Heart left ventricle (tissue), 16 donors: ENCODE data around the gene CABP2. TPM values are rescaled to one million over a fixed set of nuclear protein-coding genes. Genes with fewer than 3 reads are reported as not detected.
"Not testable (repeated sequence)": the region's sequence is repeated elsewhere in the genome, so short reads cannot be mapped to it uniquely, and the experiment has no call there.

Source experiments
- ATAC-seq, 4 donors: fragments of 200-7000 bp; cut with Tn5 transposase; one replicate each; pipeline ENCODE4 v1.9.1; 2020 to 2022; ENCODE audit warnings: moderate library complexity in 4 of 4, mild to moderate bottlenecking in 3 of 4, moderate number of reproducible peaks in 1 of 4
- DNase-seq, 5 donors: peaks; one replicate each; pipeline ENCODE4 v3.0.0-alpha.2; 2020
- H3K27ac ChIP-seq, 12 donors: fragments of 200-600 bp; sonication (generic) in 4 of 12; one replicate each; pipeline versions ENCODE4 v1.5.0 to v1.8.0; 2016 to 2022; ENCODE audit warnings: mild to moderate bottlenecking in 2 of 12
- H3K27me3 ChIP-seq, 9 donors: fragments of 200-600 bp; sonication (generic) in 2 of 9; one replicate each; pipeline versions ENCODE4 v1.5.1 to v1.8.0; 2016 to 2022; ENCODE audit warnings: mild to moderate bottlenecking in 3 of 9
- H3K36me3 ChIP-seq, 9 donors: fragments of 200-600 bp; sonication (generic) in 2 of 9; one replicate each; pipeline versions ENCODE4 v1.5.0 to v1.8.0; 2018 to 2022; ENCODE audit warnings: mild to moderate bottlenecking in 2 of 9
- H3K4me1 ChIP-seq, 12 donors: fragments of 200-600 bp; sonication (generic) in 4 of 12; one replicate each; pipeline versions ENCODE4 v1.5.0 to v1.8.0; 2016 to 2022; ENCODE audit warnings: mild to moderate bottlenecking in 3 of 12
- H3K4me3 ChIP-seq, 12 donors: fragments of 200-600 bp; sonication (generic) in 4 of 12; one replicate each; pipeline versions ENCODE4 v1.5.0 to v1.8.0; 2017 to 2022; ENCODE audit warnings: mild to moderate bottlenecking in 9 of 12, moderate library complexity in 4 of 12
- H3K9me3 ChIP-seq, 12 donors: fragments of 200-600 bp; sonication (generic) in 4 of 12; one replicate each; pipeline versions ENCODE4 v1.5.0 to v1.8.0; 2016 to 2022; ENCODE audit warnings: mild to moderate bottlenecking in 1 of 12
- CTCF ChIP-seq, 12 donors: fragments of 200-600 bp; sonication (generic) in 4 of 12; IDR thresholded peaks; one replicate each; pipeline versions ENCODE4 v1.5.0 to v1.8.0; 2018 to 2022; ENCODE audit warnings: antibody characterized with exemption in 12 of 12, mild to moderate bottlenecking in 5 of 12
- POLR2A ChIP-seq, 2 donors: fragments of 450-650 bp; IDR thresholded peaks; one replicate each; pipeline ENCODE4 v1.6.1; 2017; ENCODE audit warnings: antibody characterized with exemption in 2 of 2, mild to moderate bottlenecking in 2 of 2, moderate library complexity in 2 of 2
- WGBS, 4 donors: extraction: QIAGEN DNeasy Blood & Tissue Kit in 2 of 4; methylation state at CpG; one replicate each; pipeline versions ENCODE4 v1.1.5 to v1.1.7; 2013 to 2018; 5-methylcytosine and 5-hydroxymethylcytosine counted together
- intact Hi-C, 10 donors: fragments of 100-400 bp; cut with DNase I; formaldehyde crosslinking; loops; one replicate each; pipeline versions ENCODE4 v1.11.1 to v1.14.2; 2022
- polyA plus RNA-seq, 2 donors: library from polyadenylated mRNA; stranded (reverse); fragments of 200-250 nt; gene quantifications; one replicate each; pipeline ENCODE4 v1.2.3, GENCODE V29; 2013
- total RNA-seq, 9 donors: library from RNA; depleted of rRNA in 2 of 9; stranded (reverse); fragments of >200 nt in 2 of 9; fragmentation: NEBNext Ultra II Directional in 3 of 9; extraction: Animal tissue kit (Norgen Biotek cat#: 25700) in 3 of 9; gene quantifications; one replicate each; pipeline versions ENCODE4 v1.1.0 to v1.2.4, GENCODE V29; 2016 to 2023
- donor health status: ischemic (EF 13 %, LVEDD 7.1; RV severe dilation, severe dysfunction).
- donor health status: healthy with polysubstance abuse.
- donor health status: DM: no; HTN: yes; CAD: no.
- donor health status: DM: no; HTN: no; CAD: no.
- donor health status: ischemic (EF 25% LVEDD 6.9; RV normal size, moderate dysfunction).
- donor health status: ischemic (EF 25% LVEDD 5.7; RV mildly dilated, moderate dysfunction).
- donor health status: healthy.
- donor health status: DM: yes; HTN: yes; CAD: no.
- donor health status: ischemic (EF 35%, LVEDD 5.7; RV mildly dilated, moderate dysfunction).
- donor health status: nonischemic (EF 11% LVEDD 7.7; RV severe dilation, severe dysfunction).
- donor health status: DM: yes; HTN: yes; CAD: no.
- donor health status: PGD.
- donor health status: ischemic (EF 29% LVEDD 5.4; RV normal size, mild dysfunction).
- donor health status: nonischemic (EF 23%, LVEDD 6.1; RV moderate dilation, normal function).

Gene CABP2
- total and polyA plus RNA-seq, 11 donors = not detected

- Histone ChIP-seq H3K9me3 (no peaks in the 10 kb centered on the region), H3K4me3 (no peak overlapping the region), H3K27ac (peak overlapping the region in 10 of 12 donors; percentile 29 to 83 (median 55)), H3K27me3 (no peaks in the 10 kb centered on the region), H3K4me1 (peaks cover 0 to 19% (median 11%) of the 10 kb centered on the region in 12 donors), H3K36me3 (no peaks in the 10 kb centered on the region)
- ATAC-seq (no peak), DNase-seq (no peak)
- WGBS, 4 donors = 85 to 92% (median 90%) methylated on average over 4 of the region's 4 CpGs
- TF ChIP-seq POLR2A (IDR thresholded peaks at IDR 0.05) = no peak
- no peak for TF ChIP-seq CTCF (IDR thresholded peaks at IDR 0.05)
- intact Hi-C loops = no loop called here
Observed at GRCh38 chr11:67564230-67564629, 41.0 kb upstream of the CABP2 start.

GRCh38 chr11:67563705-67564114 is 40.5 kb upstream of the CABP2 start:
- H3K4me3 ChIP-seq, H3K27me3 ChIP-seq, H3K9me3 ChIP-seq, H3K36me3 ChIP-seq, intact Hi-C loops: not testable (repeated sequence)
- 14 to 32% (median 17%) methylated on average over 11 of the region's 11 CpGs for WGBS, 4 donors
- Histone ChIP-seq H3K4me1 (peaks cover 0 to 21% (median 13%) of the 10 kb centered on the region in 12 donors), H3K27ac (peak overlapping the region in 11 of 12 donors; percentile 49 to 83 (median 65))
- peak; percentile 52 to 87 (median 86) for ATAC-seq
- peak in 4 of 5 donors; percentile 53 to 90 (median 72) for DNase-seq

GRCh38 chr11:67562963-67563704 is 39.9 kb upstream of the CABP2 start:
- no peak overlapping the region for H3K4me3 ChIP-seq
- 66 to 69% (median 67%) methylated on average over 10 of the region's 10 CpGs for WGBS, 4 donors
- H3K9me3 ChIP-seq = no peaks in the 10 kb centered on the region
- DNase-seq = no peak
- H3K4me1 ChIP-seq = peaks cover 0 to 23% (median 15%) of the 10 kb centered on the region in 12 donors
- peak overlapping the region in 10 of 12 donors; percentile 52 to 83 (median 66) for H3K27ac ChIP-seq
- no peaks in the 10 kb centered on the region for H3K36me3 ChIP-seq
- TF ChIP-seq POLR2A (IDR thresholded peaks at IDR 0.05) = no peak
- no peak for TF ChIP-seq CTCF (IDR thresholded peaks at IDR 0.05)
- no peaks in the 10 kb centered on the region for H3K27me3 ChIP-seq
- no peak for ATAC-seq
- intact Hi-C loops = no loop called here

- intact Hi-C loops = no loop called here
- Histone ChIP-seq H3K4me1 (peaks cover 0 to 23% (median 16%) of the 10 kb centered on the region in 12 donors), H3K27me3 (no peaks in the 10 kb centered on the region), H3K4me3 (no peak overlapping the region), H3K27ac (no peak overlapping the region), H3K36me3 (no peaks in the 10 kb centered on the region), H3K9me3 (no peaks in the 10 kb centered on the region)
- DNase-seq (no peak), ATAC-seq (no peak)
- TF ChIP-seq POLR2A (IDR thresholded peaks at IDR 0.05) (no peak), CTCF (IDR thresholded peaks at IDR 0.05) (no peak)
- 79 to 82% (median 81%) methylated on average over 10 of the region's 10 CpGs for WGBS, 4 donors
Observed at GRCh38 chr11:67561971-67562619, 38.8 kb upstream of the CABP2 start.
